Measurements from ENCODE around the gene MYO10. TPM values are rescaled to one million over a fixed set of nuclear protein-coding genes. Genes with fewer than 3 reads are reported as not detected.
"Not testable (repeated sequence)": the region's sequence is repeated elsewhere in the genome, so short reads cannot be mapped to it uniquely, and the experiment has no call there.

Gene MYO10
- total RNA-seq, 1 donor from 2014 or later, result 25.3 TPM

DNA sequence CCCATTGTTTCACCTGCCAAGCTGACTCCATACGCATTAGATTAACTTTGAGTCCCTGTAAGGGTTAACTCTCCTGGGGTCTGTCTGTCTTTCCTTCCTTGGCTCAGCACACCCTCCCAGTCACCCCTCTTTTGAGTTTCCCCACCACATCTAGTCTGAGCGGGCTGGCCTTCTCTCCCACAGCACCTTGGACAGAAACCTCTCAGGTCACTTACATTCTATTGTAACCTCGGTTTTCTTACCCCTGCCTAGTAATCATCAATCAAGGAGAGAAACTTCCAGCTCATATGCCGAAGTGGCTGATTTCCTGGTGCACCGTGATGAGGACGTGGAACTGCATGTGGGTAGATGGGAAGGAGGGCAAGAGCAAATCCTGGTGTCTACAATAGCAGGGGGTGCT, 102.1 kb downstream of the MYO10 start:
- FAIRE-seq, result no peak
- DNase-seq (ENCODE audit: low spot score in 2 of 2), result no peak

DNA sequence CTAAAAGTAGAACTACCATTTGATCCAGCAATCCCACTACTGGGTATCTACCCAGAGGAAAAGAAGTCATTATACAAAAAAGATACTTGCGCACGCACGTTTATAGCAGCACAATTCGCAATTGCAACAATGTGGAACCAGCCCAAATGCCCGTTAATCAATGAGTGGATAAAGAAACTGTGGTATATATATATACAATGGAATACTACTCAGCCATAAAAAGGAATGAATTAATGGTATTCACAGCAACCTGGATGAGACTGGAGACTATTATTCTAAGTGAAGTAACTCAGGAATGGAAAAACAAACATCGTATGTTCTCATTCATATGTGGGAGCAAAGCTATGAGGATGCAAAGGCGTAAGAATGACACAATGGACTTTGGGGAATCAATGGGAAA, 104.8 kb downstream of the MYO10 start:
- FAIRE-seq; DNase-seq (ENCODE audit: low spot score in 2 of 2): not testable (repeated sequence)

GRCh38 chr5:16827755-16828154, 108.3 kb downstream of the MYO10 start:
- FAIRE-seq (no peak), DNase-seq (ENCODE audit: low spot score in 2 of 2) (no peak)

DNA sequence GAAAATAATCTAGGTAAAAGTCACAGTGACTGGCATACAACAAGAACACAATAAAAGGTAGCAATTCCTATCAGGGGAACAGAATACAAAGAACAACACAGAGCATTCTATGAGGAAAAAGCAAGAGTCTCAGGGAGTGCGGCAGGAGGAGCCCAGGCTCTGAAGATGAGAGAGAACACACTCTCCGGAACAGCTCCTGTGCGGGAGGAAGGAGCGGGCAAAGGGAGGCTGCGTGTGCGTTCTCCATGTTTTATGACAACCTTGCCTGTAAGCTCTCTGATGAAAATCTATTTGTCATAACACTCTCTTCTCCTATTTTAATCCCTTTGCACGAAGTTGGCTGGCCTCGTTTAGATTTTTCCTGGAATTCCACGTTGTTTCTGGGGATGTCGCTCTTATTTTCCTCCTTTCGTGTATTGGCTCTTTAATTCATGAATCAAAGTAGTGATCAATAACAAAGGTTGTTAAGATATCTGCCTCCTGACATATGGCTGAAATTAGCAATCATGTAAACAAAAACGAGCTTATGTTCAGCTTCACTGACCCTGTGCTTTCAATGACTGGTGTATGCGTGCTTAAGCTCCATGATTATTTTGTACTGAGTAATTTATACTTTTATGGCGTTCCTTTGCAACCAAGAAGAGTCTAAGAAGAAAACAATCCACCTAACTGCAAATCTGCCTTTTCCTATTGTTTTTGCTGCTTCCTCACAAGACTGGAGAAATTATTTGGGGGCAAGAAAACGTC, 109.5 kb downstream of the MYO10 start:
- FAIRE-seq, result no peak
- DNase-seq (ENCODE audit: low spot score in 2 of 2), result no peak

DNA sequence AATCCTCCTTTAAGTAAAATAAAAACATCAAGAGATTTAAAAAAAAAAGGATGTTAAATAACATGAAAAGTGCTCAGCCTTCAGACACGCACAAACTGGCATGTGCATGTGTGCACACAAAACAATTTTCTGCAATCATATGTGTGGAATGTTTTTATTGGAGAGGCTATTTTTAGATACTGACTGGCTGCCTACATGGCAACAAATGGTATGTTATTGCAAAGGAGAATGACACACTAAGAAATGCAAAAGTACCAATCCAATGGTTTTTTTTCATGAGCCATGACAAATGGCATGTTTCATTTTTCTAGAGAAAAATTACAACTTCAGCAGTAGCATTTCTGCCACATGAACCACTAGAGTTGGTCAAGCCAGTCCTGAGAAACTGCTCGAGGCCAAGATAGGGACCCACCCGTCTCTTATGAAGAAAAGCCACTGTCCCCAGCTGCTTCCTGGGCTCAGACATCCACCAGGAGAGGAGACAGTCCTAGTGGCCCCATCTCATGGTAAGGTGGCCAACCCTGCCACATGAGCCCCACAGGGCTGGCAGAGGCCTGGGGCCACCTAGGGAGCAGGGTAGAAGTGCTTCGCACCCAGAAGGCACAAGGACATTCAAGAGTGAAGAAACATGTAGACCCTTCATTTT, 116.4 kb downstream of the MYO10 start:
- FAIRE-seq (no peak), DNase-seq (ENCODE audit: low spot score in 2 of 2) (no peak)

DNA sequence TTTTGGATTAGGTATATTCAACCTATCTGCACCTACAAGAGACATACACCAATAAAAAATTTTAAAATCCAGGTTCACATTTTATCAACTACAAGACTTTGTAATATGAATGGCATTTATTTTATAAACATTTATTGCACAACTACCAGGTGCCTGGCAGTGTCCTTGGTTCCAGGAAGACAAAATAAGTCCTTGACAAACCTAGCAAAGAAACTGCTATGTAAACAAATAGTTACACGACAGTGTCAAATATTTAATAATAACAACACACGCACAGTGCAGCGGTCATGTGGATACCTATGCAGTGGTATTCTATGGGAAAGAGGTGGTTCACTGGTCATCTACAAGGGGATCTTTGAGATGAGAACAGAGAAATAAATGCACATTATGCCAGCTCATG, 120.7 kb downstream of the MYO10 start:
- no peak for DNase-seq (ENCODE audit: low spot score in 2 of 2)
- FAIRE-seq, result no peak

GRCh38 chr5:16812911-16813310, 123.2 kb downstream of the MYO10 start:
- FAIRE-seq (no peak), DNase-seq (ENCODE audit: low spot score in 2 of 2) (no peak)

DNA sequence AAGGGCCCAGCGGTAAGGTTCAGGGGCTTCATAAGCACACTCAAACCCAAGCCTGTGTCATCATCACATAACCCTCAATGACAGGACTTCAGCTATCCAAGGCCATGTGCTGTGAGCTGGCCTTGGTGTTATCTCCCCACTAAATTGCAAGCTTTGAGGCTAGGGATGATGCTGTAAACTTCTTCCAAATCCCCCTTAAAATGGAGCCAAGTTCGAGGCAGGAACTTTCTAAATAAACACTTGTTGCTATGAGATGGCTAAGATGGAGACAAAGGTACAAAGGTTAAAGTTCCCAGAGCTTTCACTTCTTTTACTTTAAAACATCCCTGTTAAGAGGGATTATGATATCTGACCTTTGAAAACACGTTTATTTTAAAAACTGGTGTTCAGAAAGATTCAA, 123.6 kb downstream of the MYO10 start:
- DNase-seq (ENCODE audit: low spot score in 2 of 2) (no peak), FAIRE-seq (no peak)

- DNase-seq (ENCODE audit: low spot score in 2 of 2) (no peak), FAIRE-seq (no peak)
These were observed 125.8 kb downstream of the MYO10 start for GRCh38 chr5:16810208-16810854.

- no peak for DNase-seq (ENCODE audit: low spot score in 2 of 2)
- no peak for FAIRE-seq
These were observed 126.5 kb downstream of the MYO10 start for GRCh38 chr5:16809395-16810207.

- DNase-seq (ENCODE audit: low spot score in 2 of 2) (no peak), FAIRE-seq (no peak)
These were observed 127.1 kb downstream of the MYO10 start for GRCh38 chr5:16809010-16809394.

DNA sequence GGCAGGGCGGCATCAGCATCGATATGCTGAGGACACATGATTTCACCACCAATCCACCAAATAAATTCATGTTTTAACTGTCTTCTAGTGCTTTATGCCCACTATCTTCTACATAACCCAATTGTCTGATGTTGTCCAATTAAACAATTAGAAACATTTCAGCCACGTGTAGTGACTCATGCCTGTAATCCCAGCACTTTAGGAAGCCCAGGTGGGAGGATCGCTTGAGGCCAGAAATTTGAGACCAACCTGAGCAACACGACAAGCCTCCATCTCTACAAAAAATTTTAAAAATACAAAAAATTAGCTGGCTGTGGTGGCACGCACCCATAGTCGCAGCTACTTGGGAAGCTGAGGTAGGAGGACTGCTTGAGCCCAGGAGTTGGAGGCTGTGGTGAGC, 128.1 kb downstream of the MYO10 start:
- no peak for FAIRE-seq
- no peak for DNase-seq (ENCODE audit: low spot score in 2 of 2)

- DNase-seq (ENCODE audit: low spot score in 2 of 2) (no peak), FAIRE-seq (no peak)
These were observed 128.6 kb downstream of the MYO10 start for GRCh38 chr5:16807547-16807864.

- FAIRE-seq (no peak), DNase-seq (ENCODE audit: low spot score in 2 of 2) (no peak)
These were observed 129.2 kb downstream of the MYO10 start for GRCh38 chr5:16806711-16807546.

DNA sequence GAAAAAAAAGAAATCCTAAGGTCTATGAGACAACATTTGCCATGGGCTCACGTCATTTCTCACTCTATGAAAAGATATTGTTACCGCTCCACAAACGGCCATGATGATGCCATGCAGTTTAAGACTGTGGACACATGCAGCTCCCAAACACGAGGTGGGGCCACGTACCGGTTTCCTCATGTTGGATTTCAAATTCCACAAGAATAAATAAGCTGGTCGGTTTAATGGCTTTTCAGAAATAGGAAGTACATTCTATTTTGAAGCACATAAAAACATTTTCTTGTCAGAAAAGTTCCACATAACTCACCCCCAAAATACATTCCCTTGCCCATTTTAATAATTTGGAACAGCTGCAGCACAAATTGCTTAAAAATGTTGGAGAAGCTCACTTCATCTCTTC, 130.6 kb downstream of the MYO10 start:
- DNase-seq (ENCODE audit: low spot score in 2 of 2) (no peak), FAIRE-seq (no peak)

DNA sequence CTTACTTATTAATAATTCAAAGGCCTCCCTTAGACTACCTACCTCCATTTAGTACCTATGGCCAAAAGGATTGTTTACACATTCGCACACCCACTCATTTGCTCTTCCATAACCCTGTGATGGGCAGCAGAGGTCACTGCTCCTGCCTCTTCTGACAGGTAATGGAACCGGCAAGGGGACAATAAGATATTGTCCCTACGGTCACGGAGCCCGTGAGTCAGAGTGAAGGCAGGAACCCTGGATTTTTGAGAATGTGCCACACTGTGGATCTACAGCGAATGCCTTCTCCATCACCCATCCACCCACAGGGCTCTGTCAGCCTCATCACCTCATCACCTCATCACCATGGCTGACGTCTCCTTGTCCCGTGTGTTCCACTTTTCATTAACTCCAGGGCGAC, 132.3 kb downstream of the MYO10 start:
- no peak for DNase-seq (ENCODE audit: low spot score in 2 of 2)
- FAIRE-seq, result no peak

DNA sequence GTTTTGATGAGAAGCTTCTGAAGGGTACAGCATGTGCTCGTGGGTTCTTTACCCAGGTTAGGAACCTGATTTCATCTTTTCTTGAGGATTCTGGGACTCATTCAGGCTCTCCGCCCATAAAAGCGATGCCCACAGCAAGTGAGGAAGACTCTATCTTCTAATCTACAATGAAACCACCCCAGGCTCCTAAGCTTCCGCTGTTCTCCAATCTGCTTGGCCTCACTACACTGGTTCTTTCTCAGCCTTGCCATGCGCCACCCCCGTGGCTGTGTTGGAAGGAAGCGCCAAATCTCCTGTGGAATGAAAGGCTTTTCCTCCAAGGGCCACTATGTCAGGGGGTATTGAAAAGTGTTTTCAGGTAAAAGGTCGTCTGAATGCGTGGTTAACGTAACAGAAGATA, 135.6 kb downstream of the MYO10 start:
- no peak for DNase-seq (ENCODE audit: low spot score in 2 of 2)

GRCh38 chr5:16799796-16800195, 136.3 kb downstream of the MYO10 start:
- FAIRE-seq (no peak), DNase-seq (ENCODE audit: low spot score in 2 of 2) (no peak)

More for the DNA sequence above, 135.6 kb downstream of the MYO10 start:
- no peak for FAIRE-seq

GRCh38 chr5:16797951-16798350, 138.1 kb downstream of the MYO10 start:
- DNase-seq (ENCODE audit: low spot score in 2 of 2) (no peak), FAIRE-seq (no peak)

GRCh38 chr5:16794269-16794913, 141.7 kb downstream of the MYO10 start:
- no peak for DNase-seq (ENCODE audit: low spot score in 2 of 2)
- no peak for FAIRE-seq

All from frontal cortex (tissue), 4 donors.